Measurements from ENCODE around the gene BLOC1S4.
"Not testable (repeated sequence)": the region's sequence is repeated elsewhere in the genome, so short reads cannot be mapped to it uniquely, and the experiment has no call there.

BLOC1S4 gene

GRCh38 chr4:6716018-6716911 lies at the start of gene BLOC1S4:
Gene BLOC1S4 (plus strand): TSS chr4:6716174. CDS start chr4:6716210, 36 bp downstream.
- in situ Hi-C loops (cut with HindIII; ENCODE audit: low pct_ligation_motif_present, low pct_unique_long_range_greater_than_20kb, low sequenced_read_pairs) = no loop called here
- peak; percentile 82 for DNase-seq

GRCh38 chr4:6668391-6668790 lies 47.6 kb upstream of the BLOC1S4 start:
- in situ Hi-C loops (cut with HindIII; ENCODE audit: low pct_ligation_motif_present, low pct_unique_long_range_greater_than_20kb, low sequenced_read_pairs) = no loop called here
- DNase-seq = peak; percentile 75

GRCh38 chr4:6671648-6672047 lies 44.3 kb upstream of the BLOC1S4 start:
- DNase-seq = no peak
- in situ Hi-C loops (cut with HindIII; ENCODE audit: low pct_ligation_motif_present, low pct_unique_long_range_greater_than_20kb, low sequenced_read_pairs) = no loop called here

GRCh38 chr4:6672131-6672530 lies 43.8 kb upstream of the BLOC1S4 start:
- in situ Hi-C loops (cut with HindIII; ENCODE audit: low pct_ligation_motif_present, low pct_unique_long_range_greater_than_20kb, low sequenced_read_pairs) = no loop called here
- no peak for DNase-seq

GRCh38 chr4:6672541-6673190 lies 43.3 kb upstream of the BLOC1S4 start:
- DNase-seq; in situ Hi-C loops (cut with HindIII; ENCODE audit: low pct_ligation_motif_present, low pct_unique_long_range_greater_than_20kb, low sequenced_read_pairs): not testable (repeated sequence)

GRCh38 chr4:6673191-6673659 lies 42.7 kb upstream of the BLOC1S4 start:
- in situ Hi-C loops (cut with HindIII; ENCODE audit: low pct_ligation_motif_present, low pct_unique_long_range_greater_than_20kb, low sequenced_read_pairs) = not testable (repeated sequence)
- DNase-seq = peak; percentile 17

GRCh38 chr4:6673660-6674499 lies 42.1 kb upstream of the BLOC1S4 start:
- in situ Hi-C loops (cut with HindIII; ENCODE audit: low pct_ligation_motif_present, low pct_unique_long_range_greater_than_20kb, low sequenced_read_pairs) = no loop called here
- DNase-seq = peak; percentile 92

- DNase-seq = peak; percentile 48
- in situ Hi-C loops (cut with HindIII; ENCODE audit: low pct_ligation_motif_present, low pct_unique_long_range_greater_than_20kb, low sequenced_read_pairs) = no loop called here
These were observed 41.3 kb upstream of the BLOC1S4 start for GRCh38 chr4:6674500-6675149.

GRCh38 chr4:6676722-6677558 lies 39.0 kb upstream of the BLOC1S4 start:
- in situ Hi-C loops (cut with HindIII; ENCODE audit: low pct_ligation_motif_present, low pct_unique_long_range_greater_than_20kb, low sequenced_read_pairs) = no loop called here
- no peak for DNase-seq

- DNase-seq = no peak
- in situ Hi-C loops (cut with HindIII; ENCODE audit: low pct_ligation_motif_present, low pct_unique_long_range_greater_than_20kb, low sequenced_read_pairs) = no loop called here
These were observed 35.5 kb upstream of the BLOC1S4 start for GRCh38 chr4:6680372-6681034.

- DNase-seq = no peak
- in situ Hi-C loops (cut with HindIII; ENCODE audit: low pct_ligation_motif_present, low pct_unique_long_range_greater_than_20kb, low sequenced_read_pairs) = no loop called here
These were observed 34.8 kb upstream of the BLOC1S4 start for GRCh38 chr4:6681191-6681590.

GRCh38 chr4:6682862-6683590 lies 32.9 kb upstream of the BLOC1S4 start:
- DNase-seq = no peak
- in situ Hi-C loops (cut with HindIII; ENCODE audit: low pct_ligation_motif_present, low pct_unique_long_range_greater_than_20kb, low sequenced_read_pairs) = no loop called here

GRCh38 chr4:6684656-6685055 lies 31.3 kb upstream of the BLOC1S4 start:
- in situ Hi-C loops (cut with HindIII; ENCODE audit: low pct_ligation_motif_present, low pct_unique_long_range_greater_than_20kb, low sequenced_read_pairs) = no loop called here
- no peak for DNase-seq

- no peak for DNase-seq
- in situ Hi-C loops (cut with HindIII; ENCODE audit: low pct_ligation_motif_present, low pct_unique_long_range_greater_than_20kb, low sequenced_read_pairs) = no loop called here
These were observed 29.7 kb upstream of the BLOC1S4 start for GRCh38 chr4:6686104-6686787.

GRCh38 chr4:6687947-6688878 lies 27.8 kb upstream of the BLOC1S4 start:
- no peak for DNase-seq
- in situ Hi-C loops (cut with HindIII; ENCODE audit: low pct_ligation_motif_present, low pct_unique_long_range_greater_than_20kb, low sequenced_read_pairs) = no loop called here

Data from ACHN (cell line).